NCI-H82 treated with DMSO at 0.1 percent for 48 hours (cell line): ENCODE measurements around the gene PPP2R5E.
"Not testable (repeated sequence)": the region's sequence is repeated elsewhere in the genome, so short reads cannot be mapped to it uniquely, and the experiment has no call there.

Experiments
- DNase-seq: peaks from one replicate; lab custom pipeline; 2025; ENCODE audit not compliant: unreplicated experiment; lab: John Stamatoyannopoulos, UW

The PPP2R5E gene

GRCh38 chr14:63388766-63389431 is 154.3 kb downstream of the PPP2R5E start:
- no peak for DNase-seq

- DNase-seq, result no peak
Observed at GRCh38 chr14:63387711-63388110, 155.5 kb downstream of the PPP2R5E start.

- DNase-seq, result no peak
Observed at GRCh38 chr14:63383776-63384367, 159.3 kb downstream of the PPP2R5E start.

GRCh38 chr14:63378444-63378843 is 164.7 kb downstream of the PPP2R5E start:
- DNase-seq, result no peak

GRCh38 chr14:63375769-63376168 is 167.4 kb downstream of the PPP2R5E start:
- DNase-seq, result no peak

GRCh38 chr14:63371613-63372012 is 171.6 kb downstream of the PPP2R5E start:
- not testable (repeated sequence) for DNase-seq

- DNase-seq, result no peak
Observed at GRCh38 chr14:63371033-63371432, 172.1 kb downstream of the PPP2R5E start.

- no peak for DNase-seq
Observed at GRCh38 chr14:63367742-63368364, 175.3 kb downstream of the PPP2R5E start.

GRCh38 chr14:63362389-63362819 is 180.8 kb downstream of the PPP2R5E start:
- no peak for DNase-seq

- DNase-seq, result no peak
Observed at GRCh38 chr14:63361790-63362189, 181.4 kb downstream of the PPP2R5E start.

- DNase-seq, result no peak
Observed at GRCh38 chr14:63357841-63358240, 185.3 kb downstream of the PPP2R5E start.

- no peak for DNase-seq
Observed at GRCh38 chr14:63345826-63346225, 197.4 kb downstream of the PPP2R5E start.

- no peak for DNase-seq
Observed at GRCh38 chr14:63344336-63344735, 198.8 kb downstream of the PPP2R5E start.

GRCh38 chr14:63343878-63344277 is 199.3 kb downstream of the PPP2R5E start:
- no peak for DNase-seq

GRCh38 chr14:63342371-63342770 is 200.8 kb downstream of the PPP2R5E start:
- DNase-seq, result no peak

- no peak for DNase-seq
Observed at GRCh38 chr14:63328787-63329737, 214.1 kb downstream of the PPP2R5E start.

- DNase-seq, result no peak
Observed at GRCh38 chr14:63326840-63327239, 216.3 kb downstream of the PPP2R5E start.

- no peak for DNase-seq
Observed at GRCh38 chr14:63322897-63323573, 220.1 kb downstream of the PPP2R5E start.

GRCh38 chr14:63322472-63322871 is 220.7 kb downstream of the PPP2R5E start:
- DNase-seq, result no peak
